Measurements from ENCODE around the gene USP31.
"Not testable (repeated sequence)": the region's sequence is repeated elsewhere in the genome, so short reads cannot be mapped to it uniquely, and the experiment has no call there.

Gene USP31

DNA sequence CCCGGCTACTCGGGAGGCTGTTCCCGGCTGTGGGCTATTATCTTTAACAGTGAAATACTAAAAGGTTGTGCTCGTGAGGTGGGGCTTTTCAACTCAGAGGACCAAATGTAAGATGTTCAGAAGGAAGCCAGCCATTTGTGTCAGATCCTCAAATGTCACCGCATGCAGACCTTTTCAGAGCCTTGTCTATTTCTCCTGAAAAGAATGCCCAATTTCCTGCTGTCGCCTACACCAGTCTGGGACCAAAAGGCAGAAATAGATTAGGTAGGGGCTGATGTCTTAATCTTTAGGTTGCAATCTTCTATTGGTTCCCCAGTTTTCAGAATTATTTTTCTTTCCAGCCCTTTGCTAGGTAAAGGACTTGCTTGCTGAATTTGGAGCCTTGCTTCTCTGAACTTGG lies 8.9 kb upstream of the USP31 start:
- no peak for DNase-seq (ENCODE audit: low read depth)

DNA sequence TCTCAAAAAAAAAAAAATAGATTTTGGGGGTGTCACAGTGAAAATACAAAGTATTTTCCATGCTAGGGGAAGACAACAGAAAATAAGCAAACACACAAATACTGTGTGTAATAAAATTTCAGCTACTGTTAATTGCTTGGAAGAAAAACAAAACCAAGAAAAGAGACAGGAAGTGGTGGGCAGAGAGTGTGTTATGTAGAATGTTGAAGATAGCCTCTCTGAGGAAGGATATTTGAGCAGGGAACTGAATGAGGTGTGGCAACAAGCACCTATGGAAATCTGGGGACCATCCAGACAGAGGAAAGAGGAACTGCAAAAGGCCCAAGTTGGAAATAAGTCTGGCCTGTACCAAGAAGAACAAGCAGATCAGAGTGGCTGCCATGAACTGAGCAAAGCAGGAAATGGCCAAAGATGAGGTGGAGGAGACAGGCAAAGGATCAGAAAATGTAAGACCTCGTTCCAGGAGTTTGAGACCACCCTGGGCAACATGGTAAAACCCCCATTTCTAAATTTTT lies 7.8 kb upstream of the USP31 start:
- no peak for DNase-seq (ENCODE audit: low read depth)

DNA sequence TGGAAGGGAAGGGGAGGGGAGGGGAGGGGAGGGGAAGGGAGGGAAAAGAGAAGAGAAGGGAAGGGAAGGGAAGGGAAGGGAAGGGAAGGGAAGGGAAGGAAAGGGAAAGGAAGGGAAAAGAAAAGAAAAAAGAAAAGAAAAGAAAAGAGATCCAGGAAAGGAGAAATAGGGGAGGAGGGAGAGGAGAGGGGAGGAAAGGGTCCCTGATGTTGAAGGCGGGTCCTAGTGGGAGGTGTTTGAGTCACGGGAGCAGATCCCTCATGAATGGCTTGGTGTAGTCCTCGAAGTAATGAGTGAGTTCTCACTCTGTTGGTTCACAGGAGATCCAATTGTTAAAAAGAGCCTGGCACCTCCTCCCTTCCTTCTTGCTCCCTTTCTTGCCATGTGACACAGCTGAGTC lies 6.9 kb upstream of the USP31 start:
- DNase-seq (ENCODE audit: low read depth), result no peak

DNA sequence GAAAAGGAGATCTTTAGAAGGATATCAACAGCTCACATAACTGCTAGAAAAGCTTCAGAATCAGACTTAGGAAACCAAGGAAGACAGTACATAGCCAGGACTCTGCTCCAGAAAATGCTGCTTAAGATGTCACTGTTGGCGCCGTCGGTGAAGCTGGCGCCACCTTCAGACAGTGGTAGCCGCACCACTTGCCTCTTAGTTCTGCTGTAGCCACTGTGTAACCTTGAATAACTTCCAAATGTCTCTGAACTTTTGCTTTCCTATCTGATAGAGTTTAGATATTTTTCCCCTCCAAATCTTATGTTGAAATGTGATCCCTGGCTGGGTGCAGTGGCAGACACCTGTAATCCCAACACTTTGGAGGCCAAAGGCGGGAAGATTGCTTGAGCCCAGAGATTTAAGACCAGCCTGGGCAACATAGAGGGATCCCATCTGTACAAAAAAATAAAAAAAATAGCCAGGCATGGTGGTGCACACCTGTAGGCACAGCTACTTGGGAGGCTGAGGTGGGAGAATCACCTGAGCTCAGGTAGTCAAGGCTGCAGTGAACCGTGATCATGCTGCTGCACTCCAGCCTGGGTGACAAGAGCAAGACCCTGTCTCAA lies 6.3 kb upstream of the USP31 start:
- no peak for DNase-seq (ENCODE audit: low read depth)

- DNase-seq (ENCODE audit: low read depth), result no peak
These were observed 3.3 kb upstream of the USP31 start for GRCh38 chr16:23152386-23153178.

GRCh38 chr16:23149993-23150364 lies 727 bp upstream of the USP31 start:
- DNase-seq (ENCODE audit: low read depth), result no peak

DNA sequence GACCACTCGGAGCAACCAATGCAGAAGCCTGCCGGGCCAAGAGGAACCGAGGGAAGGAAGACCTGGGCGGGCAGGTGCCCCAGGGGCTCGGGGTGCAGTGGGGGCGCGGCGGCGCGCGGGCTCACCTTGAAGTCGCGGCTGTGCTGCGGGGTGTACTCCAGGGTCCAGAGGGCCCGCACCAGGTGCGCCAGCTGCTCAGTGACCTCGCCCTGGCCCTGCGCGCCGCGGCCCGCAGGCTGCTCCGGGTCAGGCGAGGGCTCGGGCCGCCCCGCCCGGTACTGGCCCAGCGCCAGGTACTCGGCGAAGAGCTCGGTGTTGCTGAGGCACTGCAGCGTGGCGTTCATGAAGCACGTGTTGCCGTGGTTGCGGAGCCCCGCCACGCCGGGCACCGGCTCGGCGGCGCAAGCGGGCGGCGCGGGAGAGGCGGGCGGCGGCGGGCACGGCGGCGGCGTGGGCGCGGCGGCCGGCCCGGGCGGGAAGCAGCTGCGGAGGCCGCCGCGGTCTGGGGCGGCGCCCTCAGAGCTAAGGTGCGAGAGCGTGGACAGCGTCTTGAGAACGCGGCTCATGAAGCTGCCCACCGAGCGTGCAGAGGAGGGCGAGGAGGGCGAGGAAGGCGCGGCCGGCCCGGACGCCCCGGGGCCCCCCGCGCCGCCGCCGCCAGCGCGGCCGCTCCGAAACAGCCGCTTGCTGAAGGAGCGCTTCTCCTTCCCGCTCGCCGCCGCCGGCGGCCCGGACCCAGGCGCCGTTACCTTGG lies 562 bp downstream of the USP31 start:
- DNase-seq (ENCODE audit: low read depth), result peak; percentile 28

- DNase-seq (ENCODE audit: low read depth), result no peak
These were observed 1.1 kb downstream of the USP31 start for GRCh38 chr16:23148166-23148512.

DNA sequence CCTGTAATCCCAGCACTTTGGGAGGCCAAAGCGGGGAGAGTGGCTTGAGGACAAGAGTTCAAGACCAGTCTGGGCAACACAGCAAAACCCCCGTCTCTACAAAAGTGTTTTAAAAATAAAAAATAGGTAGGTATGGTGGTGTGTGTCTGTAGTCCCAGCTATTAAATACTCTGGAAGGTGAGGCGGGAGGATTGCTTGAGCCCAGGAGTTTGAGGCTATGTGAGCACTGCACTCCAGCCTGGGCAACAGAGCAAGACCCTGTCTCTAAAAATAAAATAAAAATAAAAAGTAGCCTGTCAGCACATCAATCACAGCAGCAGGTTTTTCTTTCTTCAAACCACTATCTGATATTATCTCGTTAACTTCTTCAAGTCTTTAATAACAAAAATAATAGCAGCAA lies 1.6 kb downstream of the USP31 start:
- no peak for DNase-seq (ENCODE audit: low read depth)

GRCh38 chr16:23146877-23147601 lies 2.2 kb downstream of the USP31 start:
- DNase-seq (ENCODE audit: low read depth), result no peak

- no peak for DNase-seq (ENCODE audit: low read depth)
These were observed 3.6 kb downstream of the USP31 start for GRCh38 chr16:23145608-23146007.

- no peak for DNase-seq (ENCODE audit: low read depth)
These were observed 4.1 kb downstream of the USP31 start for GRCh38 chr16:23145186-23145585.

DNA sequence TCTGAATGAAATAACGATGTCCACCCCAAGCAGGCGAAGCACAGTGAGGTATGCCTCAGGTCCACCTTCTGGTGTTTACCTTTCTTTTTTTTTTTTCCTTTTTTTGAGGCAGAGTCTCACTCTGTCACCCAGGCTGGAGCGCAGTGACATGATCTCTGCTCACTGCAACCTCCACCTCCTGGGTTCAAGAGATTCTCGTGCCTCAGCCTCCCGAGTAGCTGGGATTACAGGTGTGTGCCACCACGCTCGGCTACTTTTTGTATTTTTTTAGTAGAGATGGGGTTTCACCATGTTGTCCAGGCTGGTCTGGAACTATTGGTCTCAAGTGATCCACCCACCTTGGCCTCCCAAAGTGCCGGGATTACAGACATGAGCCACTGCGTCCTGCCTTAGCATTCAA lies 4.9 kb downstream of the USP31 start:
- not testable (repeated sequence) for DNase-seq (ENCODE audit: low read depth)

GRCh38 chr16:23143391-23143790 lies 5.9 kb downstream of the USP31 start:
- no peak for DNase-seq (ENCODE audit: low read depth)

DNA sequence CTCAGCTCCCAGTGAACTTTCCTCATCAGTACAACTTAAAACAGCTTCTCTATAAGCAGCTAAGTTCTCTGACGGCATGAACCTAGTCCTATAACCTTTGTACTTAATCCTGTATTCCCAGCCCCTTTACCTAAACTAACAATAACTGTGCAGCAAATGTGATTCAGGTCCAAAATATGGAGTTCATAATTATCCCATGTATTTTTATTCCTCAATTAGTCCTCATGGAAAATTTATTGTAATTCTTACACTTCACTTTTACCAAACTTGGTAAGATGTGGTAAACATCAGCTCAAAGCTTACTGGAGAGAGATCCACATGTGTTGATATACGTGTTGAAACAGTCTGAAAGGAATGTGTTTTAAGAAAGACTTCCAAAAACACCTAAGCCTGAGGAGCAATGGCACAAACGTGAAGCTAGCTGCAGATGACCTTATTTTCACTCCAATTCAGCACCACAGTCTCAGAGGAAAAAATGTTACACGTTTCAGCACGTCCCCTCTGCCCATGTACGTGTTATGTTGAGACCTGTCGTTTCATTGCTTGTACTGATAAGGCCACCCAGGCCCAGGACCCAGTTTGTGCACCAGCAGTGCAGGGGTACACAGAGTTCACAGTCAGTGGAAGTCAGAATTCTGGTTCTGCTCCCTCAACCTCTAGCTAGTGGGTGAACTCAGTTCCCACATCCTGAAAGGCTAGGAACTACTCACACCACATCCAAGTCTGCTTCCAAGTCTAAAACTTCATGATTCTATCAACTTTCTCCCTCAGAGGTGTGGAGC lies 7.1 kb downstream of the USP31 start:
- DNase-seq (ENCODE audit: low read depth), result no peak

- DNase-seq (ENCODE audit: low read depth), result no peak
These were observed 7.8 kb downstream of the USP31 start for GRCh38 chr16:23141500-23141899.

DNA sequence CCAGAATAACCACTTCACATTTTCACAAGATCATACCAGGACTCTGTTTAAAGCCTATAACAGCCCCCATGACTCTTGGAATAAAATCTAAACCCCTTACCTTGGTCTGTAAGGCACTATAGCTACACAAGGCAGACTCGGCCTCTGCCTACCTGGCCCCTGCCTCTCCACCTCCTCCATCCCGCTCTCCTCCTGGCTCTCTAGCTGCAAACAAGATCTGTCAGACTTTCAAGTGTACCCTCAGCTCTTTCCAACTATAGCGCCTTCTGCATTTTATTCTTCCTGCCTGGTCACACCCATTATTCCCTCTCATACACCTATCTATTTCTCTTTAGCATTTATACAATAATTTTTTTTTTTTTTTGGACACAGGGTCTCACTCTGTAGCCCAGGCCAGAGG lies 8.2 kb downstream of the USP31 start:
- no peak for DNase-seq (ENCODE audit: low read depth)

GRCh38 chr16:23140107-23140506 lies 9.1 kb downstream of the USP31 start:
- DNase-seq (ENCODE audit: low read depth), result no peak

DNA sequence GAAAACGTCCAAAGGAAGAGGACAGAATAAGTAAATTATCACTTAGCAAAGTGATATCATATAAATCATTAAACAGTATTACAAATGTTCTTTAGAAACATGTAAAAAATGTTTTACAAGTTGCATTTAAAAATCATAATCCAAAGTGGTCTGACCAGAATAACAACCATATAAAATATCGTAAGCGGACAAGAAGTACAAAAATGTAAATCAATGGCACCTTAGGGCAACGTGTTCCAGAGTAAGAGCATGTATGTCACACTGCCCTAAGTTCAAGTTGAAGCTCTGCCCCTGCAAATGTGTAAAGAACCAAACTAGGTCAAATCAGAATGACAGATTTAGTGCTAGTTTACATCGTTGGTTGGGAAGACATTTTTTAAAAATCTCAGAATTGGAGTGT lies 11.4 kb downstream of the USP31 start:
- no peak for DNase-seq (ENCODE audit: low read depth)

DNA sequence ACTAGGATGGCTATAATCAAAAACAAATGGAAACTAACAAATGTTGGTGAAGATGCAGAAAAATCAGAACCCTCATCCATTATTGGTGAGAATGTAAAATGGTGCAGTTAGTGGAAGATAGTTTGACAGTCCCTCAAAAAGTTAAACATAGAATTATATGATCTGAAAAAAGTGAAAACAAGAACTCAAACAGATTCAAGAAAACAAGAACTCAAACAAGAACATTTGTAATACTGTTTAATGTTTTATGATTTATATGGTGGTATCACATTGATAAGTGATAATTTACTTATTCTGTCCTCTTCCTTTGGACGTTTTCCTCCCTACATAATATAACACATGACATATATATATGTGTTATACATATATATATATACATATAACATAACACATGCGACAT lies 12.0 kb downstream of the USP31 start:
- DNase-seq (ENCODE audit: low read depth), result no peak

DNA sequence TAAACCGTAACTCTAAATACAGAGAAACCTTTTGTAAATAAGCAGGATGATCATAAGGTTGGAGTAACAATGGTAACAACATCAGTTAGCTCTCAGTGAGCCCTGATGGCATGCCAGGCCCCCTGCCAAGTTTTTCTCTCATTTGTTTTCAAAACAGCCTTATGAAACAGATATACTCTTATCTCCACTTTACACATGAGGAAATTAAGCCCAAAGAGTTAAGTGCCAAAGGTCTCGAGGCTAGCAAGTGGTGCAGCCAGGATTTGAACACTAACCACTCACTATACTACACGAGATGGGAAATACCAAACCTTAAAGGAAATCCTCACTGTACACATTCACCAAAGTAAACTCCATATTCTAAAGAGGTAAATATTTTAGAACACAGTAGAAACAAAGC lies 15.0 kb downstream of the USP31 start:
- no peak for DNase-seq (ENCODE audit: low read depth)

Data from activated T-cell treated with anti-CD3 and anti-CD28 coated beads for 24 hours (primary cell).